Lower lobe of right lung (tissue), 2 donors: ENCODE data around the gene GALNS. TPM values are rescaled to one million over a fixed set of nuclear protein-coding genes. Genes with fewer than 3 reads are reported as not detected.

ENCODE experiments used
- ATAC-seq, 2 donors: fragments of 200-7000 bp; cut with Tn5 transposase; one replicate each; pipeline ENCODE4 v1.9.1; 2020 to 2022; ENCODE audit warnings: mild to moderate bottlenecking in 2 of 2, moderate library complexity in 2 of 2
- DNase-seq: peaks from one replicate; pipeline ENCODE4 v3.0.0-alpha.2; 2020
- H3K27ac ChIP-seq: fragments of 200-600 bp; one replicate; pipeline ENCODE4 v1.8.0; 2022
- H3K27me3 ChIP-seq: fragments of 200-600 bp; one replicate; pipeline ENCODE4 v1.8.0; 2022; ENCODE audit warnings: low read depth
- H3K36me3 ChIP-seq: fragments of 200-600 bp; one replicate; pipeline ENCODE4 v1.8.0; 2022; ENCODE audit warnings: mild to moderate bottlenecking
- H3K4me1 ChIP-seq: fragments of 200-600 bp; one replicate; pipeline ENCODE4 v1.8.0; 2022
- H3K4me3 ChIP-seq: fragments of 200-600 bp; one replicate; pipeline ENCODE4 v1.8.0; 2022; ENCODE audit warnings: mild to moderate bottlenecking
- H3K9me3 ChIP-seq: fragments of 200-600 bp; one replicate; pipeline ENCODE4 v1.8.0; 2022
- CTCF ChIP-seq: fragments of 200-600 bp; IDR thresholded peaks from one replicate; pipeline ENCODE4 v1.8.0; 2022; ENCODE audit warnings: antibody characterized with exemption, mild to moderate bottlenecking
- intact Hi-C: fragments of 100-400 bp; cut with DNase I; formaldehyde crosslinking; loops from one replicate; pipeline ENCODE4 v1.11.0; 2022
- total RNA-seq: library from RNA; stranded (reverse); fragmentation: NEBNext Ultra II Directional; extraction: Animal tissue kit (Norgen Biotek cat#: 25700); gene quantifications from one replicate; pipeline ENCODE4 v1.2.1, GENCODE V29; 2021
- donor health status: DM: no; HTN: yes; CAD: no; lungs with severe emphysema.

GALNS gene
- total RNA-seq, 1 donor from 2014 or later, result 48.5 TPM

GRCh38 chr16:88809676-88810165 is 47.0 kb downstream of the GALNS start:
- no peak for TF ChIP-seq CTCF
- H3K27ac ChIP-seq, result peak overlapping the region; percentile 95
- peaks cover 33% of the 10 kb centered on the region for H3K4me1 ChIP-seq
- intact Hi-C loops, result no loop called here
- no peak for DNase-seq
- H3K27me3 ChIP-seq, result no peaks in the 10 kb centered on the region
- H3K36me3 ChIP-seq, result peaks cover 14% of the 10 kb centered on the region
- H3K4me3 ChIP-seq, result peak overlapping the region; percentile 94
- H3K9me3 ChIP-seq, result no peaks in the 10 kb centered on the region
- no peak for ATAC-seq

GRCh38 chr16:88809068-88809675 is 47.6 kb downstream of the GALNS start:
- peaks cover 14% of the 10 kb centered on the region for H3K36me3 ChIP-seq
- no peaks in the 10 kb centered on the region for H3K9me3 ChIP-seq
- TF ChIP-seq CTCF, result no peak
- no peak overlapping the region for H3K4me3 ChIP-seq
- H3K4me1 ChIP-seq, result peaks cover 39% of the 10 kb centered on the region
- ATAC-seq, result no peak
- DNase-seq, result no peak
- H3K27me3 ChIP-seq, result no peaks in the 10 kb centered on the region
- H3K27ac ChIP-seq, result no peak overlapping the region
- intact Hi-C loops, result no loop called here

DNA sequence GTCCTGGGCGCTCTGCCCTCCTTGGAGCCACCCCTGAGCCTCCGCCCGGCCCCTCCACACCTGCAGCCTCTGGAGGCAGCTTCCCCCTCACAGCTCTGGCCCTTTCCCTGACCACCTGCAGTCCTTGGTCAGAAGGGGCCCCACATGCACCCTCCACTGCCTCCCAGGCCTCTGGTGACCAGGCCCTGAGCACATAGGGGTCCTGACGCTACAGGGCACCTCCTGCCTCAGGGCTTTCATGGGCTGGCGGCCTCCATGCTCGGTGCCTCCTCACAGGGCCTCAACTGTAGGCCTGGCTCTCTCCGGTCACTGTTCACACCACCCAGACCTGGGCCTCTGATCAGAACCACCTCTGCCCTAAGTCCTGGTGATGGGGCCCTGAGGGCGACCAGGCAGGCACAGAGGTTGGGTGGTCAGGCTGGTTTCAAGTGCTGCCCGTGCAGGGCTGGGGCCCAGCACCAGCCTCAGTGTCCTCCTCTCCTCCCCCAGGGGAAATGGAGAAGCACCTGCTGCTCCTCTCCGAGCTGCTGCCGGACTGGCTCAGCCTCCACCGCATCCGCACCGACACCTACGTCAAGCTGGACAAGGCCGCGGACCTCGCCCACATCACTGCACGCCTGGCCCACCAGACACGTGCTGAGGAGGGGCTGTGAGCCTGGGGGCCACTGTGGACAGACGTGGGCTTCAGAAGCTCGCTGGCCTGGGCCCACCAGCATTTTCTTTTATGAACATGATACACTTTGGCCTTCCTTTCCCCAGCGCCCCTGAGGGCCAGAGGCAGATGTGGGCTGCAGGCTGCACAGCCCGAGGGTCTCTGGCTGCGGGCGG is 48.9 kb downstream of the GALNS start:
- DNase-seq (no peak), ATAC-seq (no peak)
- peaks cover 14% of the 10 kb centered on the region for H3K36me3 ChIP-seq
- no peaks in the 10 kb centered on the region for H3K27me3 ChIP-seq
- H3K4me3 ChIP-seq, result no peak overlapping the region
- intact Hi-C loops, result no loop called here
- no peak for TF ChIP-seq CTCF
- H3K4me1 ChIP-seq, result peaks cover 38% of the 10 kb centered on the region
- H3K9me3 ChIP-seq, result no peaks in the 10 kb centered on the region
- H3K27ac ChIP-seq, result no peak overlapping the region

GRCh38 chr16:88807142-88807625 is 49.6 kb downstream of the GALNS start:
- intact Hi-C loops, result no loop called here
- no peaks in the 10 kb centered on the region for H3K27me3 ChIP-seq
- ATAC-seq, result no peak

More at GRCh38 chr16:88807142-88807625, 49.6 kb downstream of the GALNS start:
- Histone ChIP-seq H3K4me1 (peaks cover 38% of the 10 kb centered on the region), H3K27ac (no peak overlapping the region), H3K36me3 (peaks cover 14% of the 10 kb centered on the region), H3K9me3 (no peaks in the 10 kb centered on the region), H3K4me3 (no peak overlapping the region)
- TF ChIP-seq CTCF, result no peak
- no peak for DNase-seq
